ENCODE measurements around the gene ABLIM3.

The ABLIM3 gene

DNA sequence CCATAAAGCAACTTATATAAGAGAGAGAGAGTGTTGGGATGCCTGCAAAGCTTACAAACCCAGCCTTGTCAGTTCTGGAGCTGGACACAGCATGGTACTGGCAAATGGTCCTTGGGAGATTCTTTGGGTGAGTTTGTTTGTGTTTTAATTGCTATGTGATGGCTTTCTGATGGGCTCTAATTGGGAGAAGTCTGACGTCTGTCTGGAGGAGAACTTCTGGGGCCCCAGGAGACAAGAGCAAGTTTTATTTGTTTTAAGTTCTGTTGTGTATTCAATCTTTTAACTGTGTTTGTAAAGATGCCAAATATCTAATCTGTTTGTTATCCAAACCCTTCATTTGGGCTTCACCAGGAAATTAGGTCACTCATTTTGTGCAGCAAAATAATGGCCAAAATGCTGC lies 80.0 kb downstream of the ABLIM3 start:
- FAIRE-seq: no peak

- FAIRE-seq: no peak
Measured at GRCh38 chr5:149221731-149222342, 80.5 kb downstream of the ABLIM3 start.

GRCh38 chr5:149223081-149223848 lies 82.0 kb downstream of the ABLIM3 start:
- FAIRE-seq: no peak

DNA sequence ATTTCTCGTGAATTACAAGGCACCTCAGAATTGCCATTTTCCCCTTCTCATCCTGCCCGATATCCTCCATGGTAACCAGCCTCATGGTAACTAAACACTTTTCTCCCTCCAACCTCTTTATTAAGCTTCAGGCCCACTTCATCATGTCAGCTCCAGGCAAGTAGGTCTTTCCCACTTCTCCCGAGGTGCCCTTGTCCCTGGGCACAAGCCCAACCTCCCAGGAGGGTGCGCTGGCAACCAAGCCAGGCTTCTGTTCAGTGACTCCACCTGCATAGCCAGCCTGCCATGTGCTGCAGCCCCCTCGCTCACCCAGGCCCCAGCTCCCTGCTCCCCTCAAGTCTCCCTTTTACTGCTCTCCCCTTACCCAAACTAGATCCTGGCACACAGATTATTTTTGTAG lies 83.0 kb downstream of the ABLIM3 start:
- no peak for FAIRE-seq

- no peak for FAIRE-seq
Measured at GRCh38 chr5:149227168-149227826, 86.0 kb downstream of the ABLIM3 start.

DNA sequence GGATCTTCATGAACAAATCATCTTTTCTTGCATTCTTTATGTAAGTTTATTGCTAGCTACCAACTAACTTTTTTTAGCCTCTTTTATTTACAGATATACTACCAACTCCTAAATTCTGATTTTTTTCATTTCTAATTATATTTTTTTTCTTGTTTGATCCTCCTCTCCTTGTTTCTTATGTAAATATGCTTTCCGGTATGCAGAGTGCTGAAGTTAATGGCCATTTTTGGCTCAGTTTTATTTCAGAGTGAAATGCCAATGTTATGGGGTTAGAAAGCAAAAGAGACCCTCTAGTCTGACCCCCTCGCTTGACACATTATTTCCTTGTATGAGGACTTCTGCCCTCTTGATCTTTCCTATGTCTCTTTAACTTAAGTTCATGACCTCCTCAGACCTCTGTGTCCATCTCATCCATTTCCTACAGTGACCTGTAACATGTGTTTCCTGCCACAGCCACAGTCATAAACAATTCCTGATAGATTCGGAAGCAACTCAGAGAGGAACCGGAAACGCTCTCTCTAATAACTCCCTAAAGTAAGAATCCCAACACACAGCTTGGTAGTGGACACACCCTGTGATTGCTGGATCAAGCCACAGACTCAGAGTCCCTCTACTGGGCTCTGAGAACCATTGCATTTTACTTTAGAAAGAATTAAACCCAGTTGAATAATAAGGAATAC lies 87.5 kb downstream of the ABLIM3 start:
- no peak for FAIRE-seq

DNA sequence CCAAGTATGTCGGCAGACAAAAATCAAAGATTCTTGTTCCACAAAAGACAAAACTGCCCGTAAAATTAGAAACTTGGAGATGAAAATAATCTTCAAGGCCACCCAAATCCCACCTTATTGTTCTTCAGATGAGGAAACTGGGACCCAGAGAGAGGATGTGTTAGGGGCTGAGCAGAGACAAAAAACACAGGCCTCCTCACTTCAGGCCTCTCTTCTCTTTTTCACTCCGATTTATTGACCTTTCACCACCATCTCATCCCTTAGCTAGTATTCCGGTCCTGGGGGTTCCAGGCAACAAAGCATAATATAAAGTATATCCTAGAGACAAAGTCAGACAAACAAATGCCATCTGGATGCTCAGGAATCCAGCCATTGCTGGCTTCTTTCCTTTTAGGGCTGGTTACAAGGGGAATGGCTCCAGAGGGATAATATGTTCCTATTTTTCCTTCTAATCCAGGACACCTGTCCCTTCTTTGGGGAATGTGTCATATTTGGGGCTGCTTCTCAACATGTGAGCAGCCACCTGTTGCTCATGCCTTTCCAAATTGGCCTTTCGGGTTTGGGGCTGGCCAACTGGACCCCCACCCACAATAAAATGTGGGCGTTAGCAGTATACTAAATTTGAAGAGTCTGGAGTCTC lies 88.1 kb downstream of the ABLIM3 start:
- FAIRE-seq: no peak

DNA sequence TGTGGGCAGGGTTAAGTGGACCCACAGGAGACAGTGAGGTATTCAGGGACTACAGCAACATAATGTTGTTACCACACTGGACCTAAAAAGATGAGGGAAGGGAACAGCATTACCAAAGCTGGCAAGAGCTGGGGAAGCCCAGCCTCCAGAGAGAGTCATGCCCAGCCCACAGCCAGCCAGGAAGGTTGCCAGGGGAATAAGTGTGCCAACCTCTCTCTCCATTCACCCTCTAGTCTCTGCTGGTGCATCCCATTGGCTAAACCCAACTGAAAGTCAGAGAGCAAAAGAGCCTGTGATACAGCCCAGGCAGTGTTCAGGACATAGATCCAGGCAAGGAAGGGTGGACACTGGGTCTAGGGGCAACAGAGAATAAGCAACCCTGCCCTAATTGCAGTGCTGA lies 94.5 kb downstream of the ABLIM3 start:
- no peak for FAIRE-seq

- no peak for FAIRE-seq
Measured at GRCh38 chr5:149237662-149238061, 96.4 kb downstream of the ABLIM3 start.

DNA sequence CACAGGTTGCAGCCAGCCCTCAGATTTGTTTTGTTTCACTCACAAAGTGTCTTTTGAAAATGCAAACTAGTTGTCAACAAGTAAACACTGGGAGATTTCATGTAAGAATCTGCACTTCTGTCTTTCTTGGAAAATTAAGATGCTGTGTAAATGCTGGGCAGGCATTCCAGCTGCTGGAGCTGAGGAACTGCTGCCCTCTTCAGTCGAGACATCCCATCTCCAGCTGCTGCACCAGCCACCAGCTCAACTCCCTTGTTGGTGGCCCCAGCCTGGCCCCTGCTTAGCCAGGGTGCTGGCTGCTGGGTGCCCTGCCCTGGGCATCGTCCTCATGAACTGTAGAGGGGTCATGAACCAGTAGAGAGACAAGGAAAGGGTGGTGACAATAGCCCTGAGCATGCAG lies 97.2 kb downstream of the ABLIM3 start:
- no peak for FAIRE-seq

DNA sequence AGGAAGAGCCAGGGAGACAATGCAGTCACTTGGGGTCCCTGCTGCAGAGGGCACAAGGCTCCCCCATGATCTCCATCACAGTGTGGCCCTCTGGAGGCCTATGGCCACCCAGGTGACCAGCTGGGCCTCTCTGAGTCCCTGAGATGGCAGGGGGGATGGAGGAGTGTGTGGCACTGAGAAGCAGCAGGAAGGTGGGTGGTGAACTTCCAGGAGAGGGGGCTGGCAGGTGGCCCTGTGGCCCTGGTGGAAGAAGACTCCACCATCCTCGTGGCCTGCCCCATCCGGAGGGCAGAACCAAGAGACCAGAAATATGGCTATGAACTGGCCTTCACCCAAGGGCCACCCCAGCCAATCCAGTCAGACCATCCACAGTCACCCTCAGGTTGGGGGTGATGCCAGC lies 98.6 kb downstream of the ABLIM3 start:
- no peak for FAIRE-seq

GRCh38 chr5:149240354-149240998 lies 99.2 kb downstream of the ABLIM3 start:
- no peak for FAIRE-seq

- FAIRE-seq: no peak
Measured at GRCh38 chr5:149242339-149242738, 101.0 kb downstream of the ABLIM3 start.

DNA sequence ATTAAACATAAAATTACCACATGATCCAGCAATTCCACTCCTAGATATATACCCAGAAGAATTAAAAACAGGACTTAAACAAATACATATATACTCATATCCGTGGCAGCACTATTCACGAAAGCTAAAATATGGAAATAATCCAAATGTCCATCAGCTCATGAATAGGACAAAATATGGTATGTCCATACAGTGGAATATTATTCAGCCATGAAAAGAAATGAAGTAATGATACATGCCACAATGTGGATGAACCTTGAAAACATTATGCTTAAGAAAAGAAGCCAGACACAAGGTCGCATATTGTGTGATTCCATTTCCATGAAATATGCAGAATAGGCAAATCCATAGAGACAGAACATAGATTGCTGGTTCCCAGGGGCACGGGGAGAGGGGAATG lies 105.6 kb downstream of the ABLIM3 start:
- no peak for FAIRE-seq

- no peak for FAIRE-seq
Measured at GRCh38 chr5:149247726-149248125, 106.4 kb downstream of the ABLIM3 start.

GRCh38 chr5:149251546-149251945 lies 110.3 kb downstream of the ABLIM3 start:
- FAIRE-seq: no peak

DNA sequence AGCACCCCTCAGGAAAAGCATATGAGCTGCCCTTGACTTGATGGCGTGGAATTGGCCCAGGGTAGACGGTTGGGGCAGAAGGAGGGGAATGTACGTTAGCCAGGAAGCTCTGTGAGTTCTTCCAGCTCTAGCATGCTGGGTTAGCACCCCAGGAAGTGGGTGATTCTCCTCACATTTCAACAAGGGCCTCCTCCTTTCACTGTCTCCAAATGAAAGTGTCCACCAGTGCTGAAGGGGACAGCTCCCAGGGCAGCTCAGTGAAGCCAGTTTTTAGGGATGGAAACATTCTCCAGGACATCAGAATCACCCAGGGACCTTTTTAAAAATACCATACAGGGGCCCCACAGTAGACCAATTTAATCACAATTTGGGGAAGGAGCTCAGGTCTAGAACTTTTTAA lies 113.2 kb downstream of the ABLIM3 start:
- no peak for FAIRE-seq

GRCh38 chr5:149256451-149256850 lies 115.2 kb downstream of the ABLIM3 start:
- FAIRE-seq: no peak

GRCh38 chr5:149257131-149257530 lies 115.8 kb downstream of the ABLIM3 start:
- FAIRE-seq: no peak

GRCh38 chr5:149257889-149258705 lies 116.8 kb downstream of the ABLIM3 start:
- no peak for FAIRE-seq

DNA sequence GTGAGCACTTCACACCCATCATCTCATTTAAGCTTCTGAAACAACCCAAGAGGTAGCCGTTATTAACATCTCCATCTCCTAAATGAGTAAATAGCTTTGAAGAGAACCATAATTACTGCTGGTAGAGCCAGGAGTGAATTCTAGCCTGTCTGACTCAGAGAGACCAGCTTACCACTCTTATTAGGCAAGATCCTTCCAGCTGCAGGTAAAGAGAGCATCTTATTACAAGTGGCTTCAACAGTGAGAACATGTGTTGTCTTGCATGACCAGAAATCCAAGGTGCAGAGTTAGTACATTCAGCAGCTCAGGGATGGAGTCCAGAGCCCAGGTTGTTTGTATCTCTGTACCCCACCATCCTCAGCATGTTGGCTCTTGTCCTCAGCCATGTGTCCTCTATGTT lies 119.5 kb downstream of the ABLIM3 start:
- no peak for FAIRE-seq

- FAIRE-seq: no peak
Measured at GRCh38 chr5:149261246-149261645, 120.0 kb downstream of the ABLIM3 start.
